GM12891 (cell line): ENCODE data around the gene POU6F2.

Source experiments
- PAX5 ChIP-seq: IDR thresholded peaks from 2 replicates; pipeline ENCODE4 v1.6.1; 2011; ENCODE audit warnings: low read length, moderate library complexity, mild to moderate bottlenecking; ENCODE audit not compliant: insufficient read depth, severe bottlenecking
- POLR2A ChIP-seq: IDR thresholded peaks from 2 replicates; pipeline ENCODE4 v1.6.1; 2011; ENCODE audit warnings: low read depth, low read length, control low read depth
- POLR2AphosphoS5 ChIP-seq: IDR thresholded peaks from 2 replicates; pipeline ENCODE4 v1.6.1; 2011; ENCODE audit warnings: low read depth, low read length, control low read depth
- POU2F2 ChIP-seq: IDR thresholded peaks from 2 replicates; pipeline ENCODE4 v1.6.1; 2011; ENCODE audit warnings: low read depth, mild to moderate bottlenecking, control low read depth, low read length, moderate library complexity
- SPI1 ChIP-seq: IDR thresholded peaks from 2 replicates; pipeline ENCODE4 v1.6.1; 2011; ENCODE audit warnings: low read depth, low read length, control low read depth
- TAF1 ChIP-seq: IDR thresholded peaks from 2 replicates; pipeline ENCODE4 v1.6.1; 2011; ENCODE audit warnings: low read depth, low read length, control low read depth

GRCh38 chr7:39102234-39102633 lies 124.5 kb downstream of the POU6F2 start:
- TF ChIP-seq TAF1, result no peak
- TF ChIP-seq POLR2AphosphoS5, result no peak
- no peak for TF ChIP-seq POLR2A
- no peak for TF ChIP-seq SPI1
- no peak for TF ChIP-seq POU2F2
- TF ChIP-seq PAX5, result no peak
